Cerebellar cortex (tissue), 1 donor: ENCODE results near the gene GARIN6.
"Not testable (repeated sequence)": the region's sequence is repeated elsewhere in the genome, so short reads cannot be mapped to it uniquely, and the experiment has no call there.

Source experiments
- DNase-seq: peaks from one replicate; pipeline ENCODE4 v3.0.0-alpha.2; 2015; ENCODE audit warnings: low spot score

GARIN6 gene

DNA sequence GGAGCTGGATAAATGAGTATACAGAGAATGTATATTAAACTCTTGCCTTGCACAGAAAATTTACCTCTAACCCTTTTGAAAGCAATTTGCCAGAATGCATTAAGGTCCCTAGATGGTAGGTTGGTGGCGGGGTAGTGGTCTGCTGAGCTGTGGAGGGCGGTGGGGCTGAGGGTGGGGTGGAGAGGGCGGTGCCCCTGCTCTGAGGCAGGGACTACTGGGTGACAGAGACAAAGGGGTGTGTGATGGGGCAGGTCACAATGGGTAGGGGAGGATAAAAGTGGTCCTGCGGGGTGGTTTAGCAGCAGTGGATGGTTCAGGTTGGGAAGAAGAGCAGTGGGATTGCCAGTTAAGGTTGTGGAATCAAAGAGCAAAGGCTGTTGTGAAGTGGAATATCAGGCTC is at the start of gene GARIN6:
GARIN6 (plus strand) TSS at position 301 of the 400 bp plus-strand sequence. CDS start 422 bp downstream, outside the sequence.
- no peak for DNase-seq

DNA sequence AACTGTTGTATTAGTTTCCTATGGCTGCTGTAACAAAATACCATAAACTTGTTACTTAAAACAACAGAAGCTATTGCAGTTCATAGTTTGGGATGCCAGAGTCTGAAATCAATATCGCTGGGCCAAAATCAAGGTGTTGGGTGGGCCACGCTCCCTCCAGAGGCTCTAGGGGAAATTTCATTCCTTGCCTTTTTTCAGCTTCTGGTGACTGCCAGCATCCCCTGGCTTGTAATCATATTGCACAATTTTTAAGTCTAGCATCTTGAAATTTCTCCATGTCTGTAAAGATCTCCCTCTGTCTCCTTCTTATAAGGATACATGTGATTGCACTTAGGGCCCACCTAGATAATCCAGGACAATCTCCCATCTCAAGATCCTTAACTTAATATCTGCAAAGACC is 48.8 kb upstream of the GARIN6 start:
- no peak for DNase-seq

DNA sequence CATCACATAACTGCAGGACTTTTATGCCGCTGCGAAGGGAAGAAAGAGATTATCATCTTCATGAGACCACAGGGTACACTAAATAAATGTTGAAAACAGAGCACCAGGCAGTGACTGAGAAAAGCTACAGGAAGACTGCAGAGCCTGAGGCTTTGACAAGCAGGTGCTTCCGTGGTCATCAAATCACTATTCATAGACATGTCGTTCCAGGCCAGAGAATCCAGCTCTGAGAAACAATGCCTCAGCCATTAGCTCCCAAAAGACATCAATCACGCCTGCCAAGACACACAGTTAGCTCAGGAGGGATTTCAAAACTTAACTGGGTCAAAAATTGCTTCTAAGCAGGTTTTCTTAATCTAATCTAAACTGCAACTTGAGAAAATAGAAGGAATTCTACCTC is 47.2 kb upstream of the GARIN6 start:
- DNase-seq: peak; percentile 30

DNA sequence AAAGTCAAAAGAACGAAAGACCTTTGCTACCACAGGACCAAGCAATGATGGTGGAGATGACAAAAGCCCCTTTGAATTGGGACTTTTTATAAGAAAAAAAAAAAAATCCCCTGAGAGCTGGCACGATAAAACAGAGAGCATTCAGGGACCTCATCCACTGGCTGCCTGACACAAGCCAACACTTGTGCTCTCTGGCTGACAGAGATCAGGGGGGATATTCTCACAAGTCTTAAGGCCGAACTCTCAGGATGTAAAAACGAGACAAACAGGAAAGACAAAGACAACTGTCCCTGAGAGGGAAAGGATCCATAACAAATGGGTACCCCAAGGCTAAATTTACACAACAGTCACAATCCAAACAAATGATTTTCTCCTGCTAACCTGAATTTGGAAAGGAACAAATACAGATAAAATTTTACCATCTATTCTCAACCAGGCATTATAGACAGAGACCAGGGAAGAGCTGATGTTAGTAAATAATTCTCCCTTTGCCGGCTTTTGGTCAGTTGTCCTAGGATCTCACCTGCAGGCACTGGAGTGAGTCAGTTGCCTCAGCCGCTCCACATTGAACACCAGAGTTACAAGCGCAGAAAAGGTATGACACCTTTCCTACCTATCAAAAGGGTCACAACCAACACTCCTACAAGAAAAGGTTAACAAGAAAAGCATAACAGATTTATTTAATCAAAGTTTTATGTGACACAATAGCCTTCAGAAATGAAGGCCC is 37.9 kb upstream of the GARIN6 start:
- DNase-seq: no peak

DNA sequence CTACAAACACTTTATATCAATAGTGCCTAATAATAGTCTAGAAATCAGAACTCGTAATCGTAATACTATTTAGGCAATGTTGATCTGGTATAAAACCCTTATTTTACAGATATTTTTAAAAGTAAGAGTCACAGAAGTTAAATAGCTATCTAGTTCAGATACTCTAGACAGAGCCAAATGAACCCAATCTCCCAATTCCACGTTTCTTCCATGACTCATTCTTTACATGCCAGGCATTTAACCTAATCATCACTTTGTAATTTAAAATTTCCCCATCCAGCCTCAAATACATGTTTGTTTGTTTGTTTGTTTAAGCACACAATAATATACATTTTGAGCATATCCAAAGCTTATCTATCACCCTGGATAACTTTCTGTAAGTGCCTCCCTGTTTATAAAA is 36.4 kb upstream of the GARIN6 start:
- no peak for DNase-seq

DNA sequence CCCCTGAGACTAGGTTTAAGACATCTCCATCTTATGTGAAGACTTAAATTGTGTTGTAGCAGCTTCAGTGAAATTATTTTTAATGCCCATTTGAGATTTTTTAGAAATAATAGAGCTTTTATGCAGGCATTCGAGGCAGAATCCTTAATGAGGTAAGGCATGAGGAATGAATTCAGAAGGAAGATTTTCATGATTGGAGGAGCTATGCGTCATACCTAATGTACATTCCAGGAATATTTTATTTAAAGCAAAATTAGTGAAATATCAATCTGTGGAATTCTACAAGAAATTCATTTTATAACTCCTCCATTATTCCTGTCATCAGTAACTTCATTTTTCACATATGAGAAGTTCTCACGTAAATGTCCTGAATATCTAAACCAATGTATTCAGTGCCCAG is 36.0 kb upstream of the GARIN6 start:
- DNase-seq: no peak

DNA sequence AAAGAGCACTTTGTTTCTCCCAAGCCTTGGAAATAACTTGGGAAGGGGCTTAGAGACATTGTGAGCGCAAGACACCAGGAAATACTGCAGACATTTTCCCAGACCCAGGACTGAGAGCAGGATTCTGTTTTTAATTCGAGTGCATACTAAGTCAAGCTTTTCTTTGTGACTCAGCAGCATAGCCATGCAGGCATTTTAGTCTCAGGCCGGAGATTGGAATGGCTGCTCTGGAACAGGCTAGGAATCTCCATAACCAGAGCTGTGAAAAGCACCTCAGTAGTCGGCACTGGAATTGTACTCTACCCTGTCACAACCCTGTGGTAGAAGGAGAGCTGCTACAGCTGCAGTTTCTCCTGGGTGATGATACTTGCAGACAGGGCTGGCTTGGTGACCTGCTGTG is 28.9 kb upstream of the GARIN6 start:
- no peak for DNase-seq

DNA sequence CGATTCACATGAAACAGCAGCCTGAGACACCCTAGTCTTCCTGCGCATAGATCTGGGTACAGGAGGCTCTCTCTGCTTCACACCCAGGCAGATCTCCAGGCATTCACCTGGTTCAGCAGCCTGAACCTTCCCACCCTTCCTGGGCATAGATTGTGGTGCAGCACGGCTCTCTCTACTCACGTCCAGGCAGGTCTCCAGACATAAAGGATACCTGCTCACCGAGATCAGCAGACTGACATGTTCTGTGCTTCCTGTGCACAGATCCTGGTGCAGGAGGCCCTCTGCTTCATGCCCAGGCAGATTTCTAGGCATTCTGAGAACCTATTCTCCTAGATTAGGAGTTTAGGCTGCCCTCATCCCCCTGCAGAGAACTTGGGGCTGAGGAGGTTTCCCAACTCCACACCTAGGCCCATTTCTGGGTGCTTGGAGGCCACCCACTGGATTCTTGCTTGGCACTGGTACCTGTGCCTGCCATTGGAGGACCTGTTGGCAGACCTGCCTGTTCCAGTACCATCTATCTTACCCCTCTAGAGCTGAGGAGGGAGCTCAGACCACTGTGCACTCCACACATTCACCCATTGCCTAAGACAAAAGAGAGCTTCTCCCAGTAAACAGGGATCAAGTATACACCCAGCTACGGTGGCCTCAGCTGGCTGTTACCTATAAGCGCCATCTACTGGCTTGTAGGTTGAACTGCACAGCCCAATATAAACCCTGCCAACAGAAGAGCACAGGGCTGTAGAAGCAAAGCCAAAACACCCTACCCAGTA is 28.0 kb upstream of the GARIN6 start:
- DNase-seq: no peak

DNA sequence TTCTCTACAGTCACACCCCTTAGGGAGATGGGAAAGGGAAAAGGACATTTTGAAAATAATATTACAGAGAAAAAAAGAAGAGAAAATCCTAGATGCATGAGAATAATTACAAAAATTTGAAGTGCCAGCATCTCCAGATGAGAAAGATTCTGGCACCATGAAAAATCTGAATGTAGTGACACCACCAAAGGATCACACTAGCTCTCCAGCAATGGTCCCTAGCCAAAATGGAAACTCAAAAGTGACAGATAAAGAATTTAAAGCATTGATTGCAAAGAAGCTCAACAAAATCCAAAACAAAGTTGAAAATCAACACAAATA is 27.4 kb upstream of the GARIN6 start:
- DNase-seq: no peak

DNA sequence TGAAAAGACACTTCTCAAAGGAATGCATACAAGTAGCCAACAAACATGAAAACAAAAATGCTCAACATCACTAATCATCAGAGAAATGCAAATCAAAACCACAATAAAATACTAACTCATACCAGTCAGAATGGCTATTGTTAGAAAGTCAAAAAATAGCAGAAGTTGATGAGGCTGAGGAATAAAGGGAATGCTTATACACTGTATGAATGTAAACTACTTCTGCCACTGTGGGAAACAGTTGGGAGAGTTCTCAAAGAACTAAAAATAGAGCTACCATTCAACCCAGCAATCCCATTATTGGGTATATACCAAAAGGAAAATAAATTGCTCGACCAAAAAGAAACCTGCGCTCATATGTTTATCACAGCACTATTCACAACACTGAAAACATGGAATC is 23.0 kb upstream of the GARIN6 start:
- DNase-seq: not testable (repeated sequence)

DNA sequence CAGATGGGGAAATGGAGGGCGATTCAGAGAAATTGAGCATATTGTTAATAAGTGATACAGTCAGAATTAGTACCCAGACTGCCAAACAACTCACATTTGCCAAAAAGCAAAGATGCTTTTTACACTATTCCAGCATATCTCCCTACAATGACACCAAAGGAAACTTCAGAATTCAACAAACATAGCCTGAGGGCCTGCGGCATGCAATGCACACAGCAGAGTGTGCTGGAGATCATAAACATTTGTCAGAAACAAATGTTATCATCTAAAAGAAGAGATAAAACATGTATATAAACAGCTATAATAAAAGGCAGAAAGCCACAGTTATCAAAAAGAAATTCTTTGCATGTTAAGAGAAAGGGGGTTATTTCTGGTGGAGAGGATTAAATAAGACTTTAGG is 20.1 kb upstream of the GARIN6 start:
- DNase-seq: no peak

DNA sequence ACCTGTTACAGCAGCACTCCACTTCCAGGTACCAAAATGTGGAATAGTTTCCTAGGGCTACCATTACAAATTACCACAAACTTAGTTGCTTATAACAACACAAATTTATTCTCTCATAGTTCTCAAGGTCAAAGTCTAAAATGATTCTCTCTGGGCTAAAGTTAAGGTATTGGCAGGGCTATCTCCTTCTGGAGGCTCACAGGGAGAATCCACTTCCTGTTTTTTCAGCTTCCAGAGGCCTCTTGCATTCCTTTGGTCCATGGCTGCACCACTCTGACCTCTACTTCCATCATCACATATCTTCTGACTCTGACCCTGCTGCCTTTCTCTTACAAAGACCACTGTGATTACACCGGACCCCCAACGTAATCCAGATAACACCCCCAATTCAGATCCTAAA is 2.9 kb upstream of the GARIN6 start:
- DNase-seq: no peak

DNA sequence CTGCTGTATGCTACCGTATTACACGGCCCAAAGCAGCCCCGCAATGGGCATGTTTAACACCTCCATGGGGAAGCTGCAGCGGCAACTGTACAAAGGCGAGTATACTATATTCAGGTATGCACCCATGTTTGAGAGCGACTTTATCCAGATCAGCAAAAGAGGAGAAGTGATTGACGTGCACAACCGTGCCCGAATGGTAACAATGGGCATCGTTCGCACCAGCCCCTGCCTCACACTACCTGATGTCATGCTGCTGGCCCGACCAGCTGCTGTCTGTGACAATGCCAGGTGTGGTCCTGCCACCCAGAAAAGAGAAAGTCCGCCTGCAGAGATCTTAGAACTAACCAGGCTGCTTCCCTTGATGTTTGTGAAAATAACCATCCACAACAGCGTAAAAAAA is 630 bp downstream of the GARIN6 start:
- no peak for DNase-seq

DNA sequence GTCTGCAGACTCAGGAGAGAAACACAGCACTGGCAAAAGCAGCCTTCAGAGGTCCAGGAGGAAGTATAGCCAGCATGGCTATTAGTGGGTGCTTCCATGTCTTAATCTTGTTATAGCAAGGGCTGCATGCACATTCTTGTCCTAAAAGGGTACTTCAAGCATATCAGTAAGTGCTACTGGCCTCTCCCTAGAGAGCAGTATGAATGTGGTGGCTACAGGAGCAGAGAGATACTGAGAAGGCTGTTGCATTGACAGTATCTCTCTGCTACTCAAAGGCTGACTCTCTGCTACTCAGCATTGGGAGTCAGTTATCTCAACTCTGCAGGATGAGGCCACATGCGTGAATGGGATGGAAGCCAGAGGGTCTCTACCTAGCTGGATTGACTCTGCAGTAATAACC is 2.0 kb downstream of the GARIN6 start:
- no peak for DNase-seq

DNA sequence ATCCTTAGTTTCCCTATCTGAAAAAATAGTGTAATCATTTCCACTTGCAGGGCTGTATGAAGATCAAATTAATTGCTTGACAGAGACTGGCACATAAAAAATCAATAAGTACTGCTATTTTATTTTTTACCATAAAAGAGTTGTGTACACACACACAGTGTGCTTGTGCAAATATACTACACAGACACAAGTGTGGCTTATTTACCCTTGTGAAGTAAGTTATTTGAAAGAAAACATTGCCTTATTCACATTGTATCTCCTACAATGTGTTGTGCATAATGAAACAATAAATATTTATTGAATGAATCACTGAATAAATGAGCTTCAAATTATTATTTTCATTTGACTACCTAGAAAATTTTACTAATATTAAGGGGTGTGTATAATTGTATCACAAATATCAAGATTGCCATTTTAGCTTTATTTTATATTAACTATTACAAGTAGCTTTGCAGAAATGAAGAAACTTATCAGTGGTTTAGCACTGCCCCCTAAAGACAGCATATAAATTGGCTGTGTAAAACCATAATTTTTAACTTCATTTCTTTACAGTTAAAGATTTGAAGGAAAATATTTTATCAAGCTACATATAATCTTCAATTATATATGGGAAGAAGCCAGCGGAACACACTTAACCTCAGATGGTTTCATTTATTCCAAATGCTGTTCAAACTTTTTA is 11.3 kb downstream of the GARIN6 start:
- peak; percentile 49 for DNase-seq

DNA sequence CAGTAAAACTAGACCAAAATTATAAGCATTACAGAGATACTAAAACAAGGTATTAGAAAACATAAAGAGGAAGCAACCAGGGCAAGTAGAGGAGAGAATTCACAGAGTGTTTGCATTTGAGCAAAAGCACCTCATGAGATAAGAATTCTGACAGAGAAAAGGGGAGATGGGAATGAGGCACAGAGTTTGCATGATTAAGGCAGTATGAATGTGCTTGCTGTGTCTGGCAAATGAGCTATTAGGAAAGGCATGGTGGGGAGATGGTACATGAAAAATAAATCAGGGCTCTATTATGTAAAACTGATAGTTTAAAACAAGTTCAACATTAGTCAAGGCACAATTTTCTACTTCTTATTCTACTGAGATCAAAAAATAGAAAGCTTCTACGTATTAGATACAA is 23.1 kb downstream of the GARIN6 start:
- no peak for DNase-seq

DNA sequence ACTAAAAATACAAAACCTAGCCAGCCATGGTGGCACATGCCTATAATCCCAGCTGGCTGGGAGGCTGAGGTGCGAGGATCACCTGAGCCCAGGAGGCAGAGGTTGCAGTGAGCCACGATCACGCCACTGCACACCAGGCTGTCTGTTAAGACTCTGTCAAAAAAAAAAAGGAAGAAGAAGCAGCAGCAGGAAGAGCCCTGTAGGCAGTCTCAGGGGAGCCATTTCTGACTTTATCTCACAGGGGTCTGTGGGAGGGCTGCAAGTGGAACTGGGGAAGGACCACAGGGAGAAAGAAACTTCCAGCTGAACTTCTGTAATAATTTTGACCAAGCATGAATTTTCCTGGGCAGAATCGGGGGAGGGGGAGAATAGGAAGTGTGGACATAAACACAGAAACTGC is 32.7 kb downstream of the GARIN6 start:
- no peak for DNase-seq

DNA sequence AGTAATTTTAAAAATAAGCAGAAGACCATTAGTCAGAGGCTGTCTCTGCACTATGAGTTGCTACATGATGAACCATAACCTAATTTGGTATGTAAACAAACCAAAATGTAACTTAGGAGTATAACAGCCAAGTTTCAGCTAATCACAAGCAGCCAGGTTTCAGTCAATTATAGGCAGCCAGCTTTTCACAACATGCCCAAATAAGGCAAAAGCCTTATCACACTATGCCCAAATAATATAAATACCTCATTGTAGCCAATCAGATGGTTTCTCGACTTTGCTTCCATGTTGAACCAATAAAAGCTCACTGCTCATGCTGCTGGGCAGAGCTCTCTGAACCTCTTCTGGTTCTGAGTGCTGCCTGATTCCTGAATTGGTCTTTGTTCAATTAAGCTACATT is 38.6 kb downstream of the GARIN6 start:
- DNase-seq: no peak

DNA sequence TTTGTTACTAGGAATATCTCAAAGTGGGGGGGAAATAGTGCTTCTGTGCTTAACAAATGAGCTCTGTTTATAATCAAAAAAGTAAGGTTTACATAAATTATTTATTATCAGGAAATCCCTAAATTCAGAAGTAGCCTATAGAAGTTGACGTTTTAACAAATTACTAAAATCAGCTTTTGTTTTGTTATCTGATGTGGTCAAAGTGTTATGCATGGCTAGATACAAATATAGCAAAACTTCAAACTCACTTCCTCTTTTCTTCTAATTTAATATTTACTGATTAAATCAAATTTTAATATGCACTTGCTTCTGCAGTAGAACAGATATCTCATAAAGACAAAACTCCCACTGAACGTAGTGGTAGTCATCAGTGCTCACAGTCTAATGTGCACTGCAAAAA is 47.5 kb downstream of the GARIN6 start:
- DNase-seq: no peak
